Ovary (tissue), 9 donors: Measurements from ENCODE around the gene GMNC. TPM values are rescaled to one million over a fixed set of nuclear protein-coding genes. Genes with fewer than 3 reads are reported as not detected.
A peak's percentile ranks its signal among the peaks of the same experiment; 100 is the strongest.

Source experiments
- DNase-seq, 5 donors: peaks; one replicate each; pipeline ENCODE4 v3.0.0-alpha.2; 2019 to 2020
- H3K27ac ChIP-seq, 2 donors: fragments of 200-600 bp; one replicate each; pipeline versions ENCODE4 v1.5.1 to v1.8.0; 2019 to 2022
- H3K27me3 ChIP-seq: fragments of 200-600 bp; one replicate; pipeline ENCODE4 v1.8.0; 2022
- H3K36me3 ChIP-seq: fragments of 200-600 bp; sonication (generic); one replicate; pipeline ENCODE4 v1.5.1; 2019
- H3K4me1 ChIP-seq: one replicate; pipeline ENCODE4 v1.8.1; 2013; ENCODE audit warnings: mild to moderate bottlenecking, moderate library complexity; ENCODE audit not compliant: insufficient read depth
- H3K4me3 ChIP-seq: fragments of 200-600 bp; sonication (generic); one replicate; pipeline ENCODE4 v1.5.1; 2017
- H3K9me3 ChIP-seq, 2 donors: fragments of 200-600 bp in 1 of 2; sonication (generic) in 1 of 2; one replicate each; pipeline versions ENCODE4 v1.5.1 to v1.8.1; 2013 to 2019; ENCODE audit warnings: mild to moderate bottlenecking in 1 of 2, moderate library complexity in 1 of 2
- EP300 ChIP-seq: sonication (generic); formaldehyde crosslinking; IDR thresholded peaks from one replicate; pipeline ENCODE4 v1.6.1; 2017; ENCODE audit warnings: antibody characterized with exemption
- POLR2A ChIP-seq: fragments of 450-650 bp; IDR thresholded peaks from one replicate; pipeline ENCODE4 v1.6.1; 2017; ENCODE audit warnings: antibody characterized with exemption, mild to moderate bottlenecking, moderate library complexity
- WGBS, 3 donors: extraction: QIAGEN DNeasy Blood & Tissue Kit in 1 of 3; methylation state at CpG; one replicate each; pipeline versions ENCODE4 v1.1.5 to v1.1.7; 2013 to 2017; 5-methylcytosine and 5-hydroxymethylcytosine counted together
- intact Hi-C, 4 donors: fragments of 100-400 bp; cut with DNase I; formaldehyde crosslinking; loops; one replicate each; pipeline versions ENCODE4 v1.11.0 to v1.15.1; 2022 to 2023
- polyA plus RNA-seq, 2 donors: library from polyadenylated mRNA; stranded (reverse); fragments of 200-250 nt in 1 of 2; fragments of 350-450 nt in 1 of 2; fragmentation: Illumina TruSeq in 1 of 2; extraction: RNeasy Lipid Tissue Mini Kit (QIAGEN cat#74804) in 1 of 2; gene quantifications; one replicate each; pipeline ENCODE4 v1.2.3, GENCODE V29; 2013 to 2014
- total RNA-seq, 7 donors: library from RNA; depleted of rRNA in 2 of 7; stranded (reverse); fragments of >200 nt in 2 of 7; fragmentation: NEBNext Ultra II Directional in 3 of 7; extraction: Animal tissue kit (Norgen Biotek cat#: 25700) in 3 of 7; gene quantifications; one replicate each; pipeline versions ENCODE4 v1.1.0 to v1.2.4, GENCODE V29; 2016 to 2023
- TF ChIP-seq, protein P1 (sequence below), 3 donors: fragments of 450-650 bp in 2 of 3; fragments of 200-600 bp in 1 of 3; IDR thresholded peaks; one replicate each; pipeline versions ENCODE4 v1.5.1 to v1.8.0; 2016 to 2022; ENCODE audit warnings: antibody characterized with exemption in 3 of 3, mild to moderate bottlenecking in 1 of 3
- donor health status: DM: no; HTN: no; CAD: no; lungs with moderate emphysema.
- donor health status: DM: no; HTN: no; CAD: no.
- donor health status: Bipolar disorder and iron deficiency.
- donor health status: DM: yes; HTN: yes; CAD: no.
- donor health status: DM: no; HTN: no; CAD: no.
- donor health status: DM: yes; HTN: yes; CAD: no.

The GMNC gene
- total and polyA plus RNA-seq, 9 donors: 0.08 to 6.8 (median 0.78) TPM; not detected in 1

DNA sequence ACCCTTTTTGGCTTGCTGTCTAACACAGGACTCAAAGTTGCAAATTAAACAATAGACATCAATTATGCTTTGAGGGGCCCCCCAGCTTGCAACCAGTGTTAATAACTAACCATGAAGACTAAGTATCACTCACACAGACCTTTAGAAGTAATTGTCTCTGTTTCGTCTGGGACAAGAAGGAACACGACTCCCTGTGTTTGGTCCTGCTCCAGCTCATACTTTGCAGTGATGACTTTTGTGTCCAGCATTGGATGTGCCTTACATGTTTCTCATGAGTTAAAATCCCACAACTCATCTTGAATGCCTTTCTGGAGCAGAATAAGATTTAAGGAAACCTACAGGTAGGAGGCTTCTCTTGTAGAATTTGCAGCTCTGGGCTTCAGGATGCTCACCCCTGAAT, 53.1 kb downstream of the GMNC start:
- no peak for DNase-seq
- intact Hi-C loops: no loop called here
- no peak overlapping the region for H3K4me3 ChIP-seq
- H3K9me3 ChIP-seq: no peaks in the 10 kb centered on the region
- no peaks in the 10 kb centered on the region for H3K27me3 ChIP-seq
- peaks cover 2% of the 10 kb centered on the region for H3K4me1 ChIP-seq
- no peaks in the 10 kb centered on the region for H3K36me3 ChIP-seq
- TF ChIP-seq, protein P1, sequence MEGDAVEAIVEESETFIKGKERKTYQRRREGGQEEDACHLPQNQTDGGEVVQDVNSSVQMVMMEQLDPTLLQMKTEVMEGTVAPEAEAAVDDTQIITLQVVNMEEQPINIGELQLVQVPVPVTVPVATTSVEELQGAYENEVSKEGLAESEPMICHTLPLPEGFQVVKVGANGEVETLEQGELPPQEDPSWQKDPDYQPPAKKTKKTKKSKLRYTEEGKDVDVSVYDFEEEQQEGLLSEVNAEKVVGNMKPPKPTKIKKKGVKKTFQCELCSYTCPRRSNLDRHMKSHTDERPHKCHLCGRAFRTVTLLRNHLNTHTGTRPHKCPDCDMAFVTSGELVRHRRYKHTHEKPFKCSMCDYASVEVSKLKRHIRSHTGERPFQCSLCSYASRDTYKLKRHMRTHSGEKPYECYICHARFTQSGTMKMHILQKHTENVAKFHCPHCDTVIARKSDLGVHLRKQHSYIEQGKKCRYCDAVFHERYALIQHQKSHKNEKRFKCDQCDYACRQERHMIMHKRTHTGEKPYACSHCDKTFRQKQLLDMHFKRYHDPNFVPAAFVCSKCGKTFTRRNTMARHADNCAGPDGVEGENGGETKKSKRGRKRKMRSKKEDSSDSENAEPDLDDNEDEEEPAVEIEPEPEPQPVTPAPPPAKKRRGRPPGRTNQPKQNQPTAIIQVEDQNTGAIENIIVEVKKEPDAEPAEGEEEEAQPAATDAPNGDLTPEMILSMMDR (IDR thresholded peaks at IDR 0.05): no peak
- TF ChIP-seq POLR2A (no peak), EP300 (no peak)
- no peak overlapping the region for H3K27ac ChIP-seq
- WGBS, 3 donors: 75 to 80% (median 75%) methylated on average over 2 of the region's 2 CpGs

DNA sequence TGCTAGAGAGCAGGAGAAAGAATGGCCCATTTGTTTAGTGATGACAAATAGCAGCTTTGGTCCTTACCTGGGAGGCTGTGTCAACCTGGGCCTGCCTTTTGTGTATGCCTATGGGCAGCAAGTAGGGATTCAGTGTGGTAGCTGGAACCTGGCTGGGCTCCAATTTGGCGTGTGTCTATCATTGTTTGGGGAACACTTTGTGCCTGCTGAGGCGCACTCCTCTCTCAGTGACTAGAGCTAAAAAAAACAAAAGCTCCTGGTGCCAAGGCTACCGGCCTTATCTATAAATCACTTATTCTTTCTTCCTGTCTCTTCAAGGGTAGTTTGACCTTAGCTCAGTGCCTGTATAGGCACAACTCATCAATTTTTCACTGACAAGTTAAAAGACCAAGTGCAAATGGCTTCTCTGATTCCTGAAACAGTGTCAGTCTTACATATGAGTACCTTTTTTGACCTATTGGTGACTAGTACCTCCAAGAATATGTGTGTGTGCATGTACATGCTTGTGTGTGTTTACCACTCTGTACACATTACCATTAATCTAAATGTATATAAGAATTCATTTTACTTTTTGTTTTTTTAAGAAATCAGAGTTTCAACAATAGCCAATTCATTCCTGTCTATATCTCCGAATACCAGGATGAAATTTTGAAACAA, 54.6 kb downstream of the GMNC start:
- intact Hi-C loops: no loop called here
- peak; percentile 23 to 89 (median 72) for DNase-seq
- no peaks in the 10 kb centered on the region for H3K27me3 ChIP-seq
- H3K9me3 ChIP-seq: no peaks in the 10 kb centered on the region
- H3K36me3 ChIP-seq: no peaks in the 10 kb centered on the region
- 21 to 27% (median 21%) methylated on average over 4 of the region's 4 CpGs for WGBS, 3 donors
- H3K4me3 ChIP-seq: no peak overlapping the region
- no peak for TF ChIP-seq POLR2A
- TF ChIP-seq, protein P1 (IDR thresholded peaks at IDR 0.05): no peak
- no peak for TF ChIP-seq EP300
- H3K27ac ChIP-seq: no peak overlapping the region
- H3K4me1 ChIP-seq: peaks cover 2% of the 10 kb centered on the region
